Mucosa of descending colon (tissue), 3 donors: ENCODE data around the gene CYSTM1. TPM values are rescaled to one million over a fixed set of nuclear protein-coding genes. Genes with fewer than 3 reads are reported as not detected.

Source experiments
- ATAC-seq: fragments of 200-7000 bp; cut with Tn5 transposase; one replicate; pipeline ENCODE4 v1.9.1; 2020; ENCODE audit warnings: mild to moderate bottlenecking, moderate library complexity
- DNase-seq, 3 donors: peaks; one replicate each; pipeline ENCODE4 v3.0.0-alpha.2; 2020
- H3K36me3 ChIP-seq: fragments of 200-600 bp; one replicate; pipeline ENCODE4 v1.8.0; 2021; ENCODE audit warnings: low read depth, mild to moderate bottlenecking
- H3K4me1 ChIP-seq: fragments of 200-600 bp; one replicate; pipeline ENCODE4 v1.8.0; 2021; ENCODE audit warnings: low read depth, mild to moderate bottlenecking
- H3K4me3 ChIP-seq: fragments of 200-600 bp; one replicate; pipeline ENCODE4 v1.8.0; 2021; ENCODE audit warnings: mild to moderate bottlenecking
- H3K9me3 ChIP-seq: fragments of 200-600 bp; one replicate; pipeline ENCODE4 v1.8.0; 2021; ENCODE audit warnings: mild to moderate bottlenecking
- CTCF ChIP-seq: fragments of 200-600 bp; IDR thresholded peaks from one replicate; pipeline ENCODE4 v1.8.0; 2022; ENCODE audit warnings: antibody characterized with exemption, mild to moderate bottlenecking
- intact Hi-C, 2 donors: fragments of 100-400 bp; cut with DNase I in 1 of 2; cut with micrococcal nuclease in 1 of 2; formaldehyde crosslinking; loops; one replicate each; pipeline versions ENCODE4 v1.11.0 to v1.11.1; 2022; cut with DNase I, micrococcal nuclease
- total RNA-seq, 3 donors: library from RNA; stranded (reverse); fragmentation: NEBNext Ultra II Directional in 2 of 3; extraction: Animal tissue kit (Norgen Biotek cat#: 25700) in 2 of 3; gene quantifications; one replicate each; pipeline versions ENCODE4 v1.2.1 to v1.2.4, GENCODE V29; 2021 to 2023
- donor health status: DM: no; HTN: no; CAD: no; lungs with moderate emphysema.
- donor health status: DM: no; HTN: no; CAD: no.
- donor health status: DM: no; HTN: yes; CAD: no.

The CYSTM1 gene
- total RNA-seq, 3 donors from 2014 or later, result 76.3 to 175 (median 136) TPM

GRCh38 chr5:140178086-140178410 is 3.1 kb downstream of the CYSTM1 start:
- no peak for TF ChIP-seq CTCF
- ATAC-seq (no peak), DNase-seq (no peak)
- Histone ChIP-seq H3K9me3 (no peaks in the 10 kb centered on the region), H3K4me3 (no peak overlapping the region), H3K36me3 (no peaks in the 10 kb centered on the region), H3K4me1 (peaks cover 53% of the 10 kb centered on the region)
- intact Hi-C loops, result no loop called here

GRCh38 chr5:140178482-140179116 is 3.6 kb downstream of the CYSTM1 start:
- ATAC-seq (no peak), DNase-seq (no peak)
- Histone ChIP-seq H3K4me3 (no peak overlapping the region), H3K36me3 (no peaks in the 10 kb centered on the region), H3K4me1 (peaks cover 59% of the 10 kb centered on the region), H3K9me3 (no peaks in the 10 kb centered on the region)
- TF ChIP-seq CTCF, result no peak
- intact Hi-C loops, result no loop called here

- ATAC-seq, result peak; percentile 81
- H3K4me3 ChIP-seq, result no peak overlapping the region
Measured at GRCh38 chr5:140181002-140181483, 6.1 kb downstream of the CYSTM1 start.

GRCh38 chr5:140181525-140181924 is 6.5 kb downstream of the CYSTM1 start:
- Histone ChIP-seq H3K36me3 (no peaks in the 10 kb centered on the region), H3K4me3 (no peak overlapping the region), H3K9me3 (no peaks in the 10 kb centered on the region), H3K4me1 (peaks cover 51% of the 10 kb centered on the region)
- intact Hi-C loops, result loop anchor here in 1 of 2 donors (10.0 kb wide), 1 partner anchor 53 kb away; no protein-coding TSS in a partner anchor
- no peak for TF ChIP-seq CTCF
- no peak for DNase-seq
- ATAC-seq, result peak; percentile 2

More at GRCh38 chr5:140181002-140181483, 6.1 kb downstream of the CYSTM1 start:
- intact Hi-C loops, result loop anchor here in 1 of 2 donors (10.0 kb wide), 1 partner anchor 54 kb away; no protein-coding TSS in a partner anchor
- no peak for TF ChIP-seq CTCF
- no peaks in the 10 kb centered on the region for H3K36me3 ChIP-seq
- H3K4me1 ChIP-seq, result peaks cover 55% of the 10 kb centered on the region
- H3K9me3 ChIP-seq, result no peaks in the 10 kb centered on the region
- peak in 1 of 3 donors; percentile 66 for DNase-seq

- H3K9me3 ChIP-seq, result no peaks in the 10 kb centered on the region
- TF ChIP-seq CTCF, result no peak
- no peak overlapping the region for H3K4me3 ChIP-seq
- ATAC-seq (peak; percentile 72), DNase-seq (peak in 1 of 3 donors; percentile 91)
- H3K4me1 ChIP-seq, result peaks cover 46% of the 10 kb centered on the region
- H3K36me3 ChIP-seq, result no peaks in the 10 kb centered on the region
- intact Hi-C loops, result loop anchor here in 1 of 2 donors (10.0 kb wide), 1 partner anchor 53 kb away; no protein-coding TSS in a partner anchor
Measured at GRCh38 chr5:140182075-140182711, 7.2 kb downstream of the CYSTM1 start.
